Spleen (tissue), 11 donors: ENCODE results near the gene TRAPPC6A. TPM values are rescaled to one million over a fixed set of nuclear protein-coding genes. Genes with fewer than 3 reads are reported as not detected.

Experiments
- DNase-seq: peaks from one replicate; pipeline ENCODE4 v3.0.0-alpha.2; 2020
- H3K27ac ChIP-seq, 8 donors: fragments of 200-600 bp; sonication (generic) in 7 of 8; 1 replicate in 4 of 8; 2 replicates in 4 of 8; pipeline versions ENCODE4 v1.5.0 to v1.8.0; 2016 to 2021; ENCODE audit warnings: inconsistent platforms in 4 of 8, mild to moderate bottlenecking in 4 of 8, moderate library complexity in 1 of 8
- H3K27me3 ChIP-seq, 7 donors: fragments of 200-600 bp; sonication (generic) in 6 of 7; replicated peaks in 1 of 7; 1 replicate in 4 of 7; 2 replicates in 3 of 7; pipeline versions ENCODE4 v1.5.0 to v1.8.0; 2016 to 2021; ENCODE audit warnings: inconsistent platforms in 3 of 7, mild to moderate bottlenecking in 1 of 7
- H3K36me3 ChIP-seq, 6 donors: fragments of 200-600 bp; sonication (generic) in 5 of 6; 1 replicate in 4 of 6; 2 replicates in 2 of 6; pipeline versions ENCODE4 v1.5.0 to v1.8.0; 2016 to 2021; ENCODE audit warnings: inconsistent platforms in 2 of 6
- H3K4me1 ChIP-seq, 6 donors: fragments of 200-600 bp; sonication (generic) in 5 of 6; 1 replicate in 3 of 6; 2 replicates in 3 of 6; pipeline versions ENCODE4 v1.5.0 to v1.8.0; 2016 to 2021; ENCODE audit warnings: inconsistent platforms in 3 of 6
- H3K4me3 ChIP-seq, 8 donors: fragments of 200-600 bp; sonication (generic) in 7 of 8; 1 replicate in 4 of 8; 2 replicates in 4 of 8; pipeline versions ENCODE4 v1.5.0 to v1.8.0; 2016 to 2021; ENCODE audit warnings: inconsistent platforms in 4 of 8, mild to moderate bottlenecking in 4 of 8, moderate library complexity in 2 of 8
- H3K9me3 ChIP-seq, 8 donors: fragments of 200-600 bp; sonication (generic) in 7 of 8; 1 replicate in 4 of 8; 2 replicates in 4 of 8; pipeline versions ENCODE4 v1.5.0 to v1.8.0; 2016 to 2021; ENCODE audit warnings: inconsistent platforms in 4 of 8
- CTCF ChIP-seq, 11 experiments: fragments of 200-600 bp in 7 of 11; fragments of 450-650 bp in 4 of 11; sonication (generic) in 4 of 11; IDR thresholded peaks in 8 of 11; conservative IDR thresholded peaks in 3 of 11; 1 replicate in 7 of 11; 2 replicates in 4 of 11; pipeline versions ENCODE4 v1.4.0 to v1.8.0; 2016 to 2021; ENCODE audit warnings: antibody characterized with exemption in 11 of 11, inconsistent platforms in 4 of 11, mild to moderate bottlenecking in 1 of 11
- POLR2A ChIP-seq, 3 donors: fragments of 450-650 bp; IDR thresholded peaks; one replicate each; pipeline ENCODE4 v1.5.1; 2017; ENCODE audit warnings: antibody characterized with exemption in 3 of 3, mild to moderate bottlenecking in 1 of 3
- POLR2AphosphoS5 ChIP-seq, 3 donors: sonication (generic); formaldehyde crosslinking; IDR thresholded peaks; one replicate each; pipeline ENCODE4 v1.5.1; 2017; ENCODE audit warnings: antibody characterized with exemption in 3 of 3
- WGBS, 5 donors: extraction: QIAGEN DNeasy Blood & Tissue Kit in 3 of 5; methylation state at CpG; one replicate each; pipeline versions ENCODE4 v1.1.5 to v1.1.7; 2013 to 2018; 5-methylcytosine and 5-hydroxymethylcytosine counted together
- intact Hi-C: fragments of 100-400 bp; cut with DNase I; formaldehyde crosslinking; loops from one replicate; pipeline ENCODE4 v1.15.0; 2023; ENCODE audit warnings: low total_unique reads
- polyA plus RNA-seq, 3 donors: library from polyadenylated mRNA; stranded (reverse); fragments of 200-250 nt; gene quantifications; one replicate each; pipeline ENCODE4 v1.2.1, GENCODE V29; 2013
- total RNA-seq, 7 donors: library from RNA; depleted of rRNA in 3 of 7; stranded (reverse); fragments of >200 nt in 3 of 7; fragmentation: NEBNext Ultra II Directional in 4 of 7; extraction: Animal tissue kit (Norgen Biotek cat#: 25700) in 4 of 7; gene quantifications; one replicate each; pipeline versions ENCODE4 v1.1.0 to v1.2.1, GENCODE V29; 2016 to 2021
- donor health status: healthy with polysubstance abuse.
- donor health status: DM: no; HTN: no; CAD: no; lungs with moderate emphysema.
- donor health status: DM: no; HTN: no; CAD: no.
- donor health status: Bipolar disorder and iron deficiency.
- donor health status: healthy.
- donor health status: DM: no; HTN: no; CAD: no.
- donor health status: DM: yes; HTN: yes; CAD: no.

The TRAPPC6A gene
- total and polyA plus RNA-seq, 10 donors: 25.9 to 109 (median 39.8) TPM

- Histone ChIP-seq H3K27ac (no peak overlapping the region), H3K9me3 (no peaks in the 10 kb centered on the region), H3K36me3 (peaks cover 0 to 8% (median 0%) of the 10 kb centered on the region in 6 donors), H3K27me3 (no peaks in the 10 kb centered on the region), H3K4me1 (no peaks in the 10 kb centered on the region), H3K4me3 (no peak overlapping the region)
- TF ChIP-seq POLR2A (IDR thresholded peaks at IDR 0.05) (no peak), POLR2AphosphoS5 (IDR thresholded peaks at IDR 0.05) (no peak), CTCF (IDR thresholded peaks at IDR 0.05 in 8 of 11, conservative IDR thresholded peaks at IDR 0.05 in 3 of 11) (no peak)
- intact Hi-C loops: no loop called here
- WGBS, 5 donors: 87 to 93% (median 89%) methylated on average over 6 of the region's 6 CpGs
- no peak for DNase-seq
These were observed 17.7 kb upstream of the TRAPPC6A start for GRCh38 chr19:45195764-45196163.

- H3K27ac ChIP-seq: no peak overlapping the region
- peaks cover 0 to 8% (median 2%) of the 10 kb centered on the region in 6 donors for H3K36me3 ChIP-seq
- peaks cover 0 to 12% (median 7%) of the 10 kb centered on the region in 6 donors for H3K4me1 ChIP-seq
- H3K9me3 ChIP-seq: peaks cover 0 to 10% (median 0%) of the 10 kb centered on the region in 8 donors
- no peak overlapping the region for H3K4me3 ChIP-seq
- TF ChIP-seq POLR2A (IDR thresholded peaks at IDR 0.05) (no peak), CTCF (IDR thresholded peaks at IDR 0.05 in 8 of 11, conservative IDR thresholded peaks at IDR 0.05 in 3 of 11) (no peak), POLR2AphosphoS5 (IDR thresholded peaks at IDR 0.05) (no peak)
- DNase-seq: no peak
- intact Hi-C loops: no loop called here
- WGBS, 5 donors: 93 to 99% (median 96%) methylated on average over 4 of the region's 4 CpGs
- no peaks in the 10 kb centered on the region for H3K27me3 ChIP-seq
These were observed 13.3 kb upstream of the TRAPPC6A start for GRCh38 chr19:45191375-45191774.

GRCh38 chr19:45189971-45190370 lies 11.9 kb upstream of the TRAPPC6A start:
- intact Hi-C loops: no loop called here
- Histone ChIP-seq H3K27me3 (no peaks in the 10 kb centered on the region), H3K4me3 (no peak overlapping the region), H3K9me3 (peaks cover 0 to 10% (median 0%) of the 10 kb centered on the region in 8 donors), H3K4me1 (peaks cover 0 to 17% (median 10%) of the 10 kb centered on the region in 6 donors), H3K27ac (no peak overlapping the region), H3K36me3 (peaks cover 0 to 8% (median 2%) of the 10 kb centered on the region in 6 donors)
- DNase-seq: no peak
- TF ChIP-seq CTCF (IDR thresholded peaks at IDR 0.05 in 8 of 11, conservative IDR thresholded peaks at IDR 0.05 in 3 of 11) (no peak), POLR2AphosphoS5 (IDR thresholded peaks at IDR 0.05) (no peak), POLR2A (IDR thresholded peaks at IDR 0.05) (no peak)
- WGBS, 5 donors: 77 to 100% (median 92%) methylated on average over 1 of the region's 1 CpG

GRCh38 chr19:45187421-45188100 lies 9.5 kb upstream of the TRAPPC6A start:
- peaks cover 0 to 10% (median 0%) of the 10 kb centered on the region in 8 donors for H3K9me3 ChIP-seq
- TF ChIP-seq CTCF (IDR thresholded peaks at IDR 0.05 in 8 of 11, conservative IDR thresholded peaks at IDR 0.05 in 3 of 11) (peak; percentile 28 to 76 (median 57)), POLR2AphosphoS5 (IDR thresholded peaks at IDR 0.05) (no peak)
- intact Hi-C loops: no loop called here
- peaks cover 0 to 39% (median 23%) of the 10 kb centered on the region in 6 donors for H3K4me1 ChIP-seq
- no peaks in the 10 kb centered on the region for H3K27me3 ChIP-seq
- 37 to 54% (median 42%) methylated on average over 8 to 12 of the region's 12 CpGs for WGBS, 5 donors
- peaks cover 0 to 8% (median 2%) of the 10 kb centered on the region in 6 donors for H3K36me3 ChIP-seq
- peak overlapping the region in 2 of 8 donors; percentile 4 to 23 for H3K27ac ChIP-seq
- H3K4me3 ChIP-seq: no peak overlapping the region
- no peak for DNase-seq
